ENCODE results near the gene CEMP1.
"Not testable (repeated sequence)": the region's sequence is repeated elsewhere in the genome, so short reads cannot be mapped to it uniquely, and the experiment has no call there.

The CEMP1 gene

GRCh38 chr16:2535625-2536013 is 4.4 kb upstream of the CEMP1 start:
- TF ChIP-seq CTCF (IDR thresholded peaks at IDR 0.05; ENCODE audit: low read depth, low read length): no peak
- TF ChIP-seq EZH2phosphoT487 (IDR thresholded peaks at IDR 0.05; ENCODE audit: low read depth): no peak
- no peak overlapping the region for H3K4me2 ChIP-seq (ENCODE audit: low read length)

GRCh38 chr16:2534335-2534734 is 3.1 kb upstream of the CEMP1 start:
- not testable (repeated sequence) for H3K27ac ChIP-seq (ENCODE audit: low read length); H3K36me3 ChIP-seq (replicated peaks; ENCODE audit: low read depth, low read length); H3K9ac ChIP-seq (ENCODE audit: low read length); H3K27me3 ChIP-seq (ENCODE audit: low read depth, low read length); H3K4me2 ChIP-seq (ENCODE audit: low read length); H2AFZ ChIP-seq (ENCODE audit: low read depth, low read length); H4K20me1 ChIP-seq (ENCODE audit: insufficient read depth, low read length); H3K4me3 ChIP-seq (ENCODE audit: low read length); H3K9me3 ChIP-seq (ENCODE audit: insufficient read depth, low read length)
- H3K4me1 ChIP-seq (ENCODE audit: low read length): peaks cover 14% of the 10 kb centered on the region
- H3K79me2 ChIP-seq (ENCODE audit: low read length): peaks cover 12% of the 10 kb centered on the region

More at GRCh38 chr16:2535625-2536013, 4.4 kb upstream of the CEMP1 start:
- H3K27ac ChIP-seq (ENCODE audit: low read length): no peak overlapping the region
- H3K4me1 ChIP-seq (ENCODE audit: low read length): peaks cover 27% of the 10 kb centered on the region
- H2AFZ ChIP-seq (ENCODE audit: low read depth, low read length): no peak overlapping the region
- H3K79me2 ChIP-seq (ENCODE audit: low read length): peaks cover 20% of the 10 kb centered on the region
- H3K4me3 ChIP-seq (ENCODE audit: low read length): no peak overlapping the region
- H3K9me3 ChIP-seq (ENCODE audit: insufficient read depth, low read length): no peaks in the 10 kb centered on the region
- no peak overlapping the region for H3K9ac ChIP-seq (ENCODE audit: low read length)
- H3K36me3 ChIP-seq (replicated peaks; ENCODE audit: low read depth, low read length): no peaks in the 10 kb centered on the region
- peaks cover 11% of the 10 kb centered on the region for H4K20me1 ChIP-seq (ENCODE audit: insufficient read depth, low read length)
- H3K27me3 ChIP-seq (ENCODE audit: low read depth, low read length): no peaks in the 10 kb centered on the region

- H3K9me3 ChIP-seq (ENCODE audit: insufficient read depth, low read length): no peaks in the 10 kb centered on the region
- no peak overlapping the region for H3K27ac ChIP-seq (ENCODE audit: low read length)
- H3K9ac ChIP-seq (ENCODE audit: low read length): no peak overlapping the region
- H3K4me1 ChIP-seq (ENCODE audit: low read length): peaks cover 10% of the 10 kb centered on the region
- H3K79me2 ChIP-seq (ENCODE audit: low read length): peaks cover 7% of the 10 kb centered on the region
- TF ChIP-seq EZH2phosphoT487 (IDR thresholded peaks at IDR 0.05; ENCODE audit: low read depth) (no peak), CTCF (IDR thresholded peaks at IDR 0.05; ENCODE audit: low read depth, low read length) (no peak)
- H3K36me3 ChIP-seq (replicated peaks; ENCODE audit: low read depth, low read length): peaks cover 6% of the 10 kb centered on the region
- H3K4me2 ChIP-seq (ENCODE audit: low read length): no peak overlapping the region
- H4K20me1 ChIP-seq (ENCODE audit: insufficient read depth, low read length): 0 out of 2 replicates have a peak, but pooled peaks cover 4% of the 10 kb centered on the region
- no peaks in the 10 kb centered on the region for H3K27me3 ChIP-seq (ENCODE audit: low read depth, low read length)
- H3K4me3 ChIP-seq (ENCODE audit: low read length): no peak overlapping the region
- H2AFZ ChIP-seq (ENCODE audit: low read depth, low read length): no peak overlapping the region
Observed at GRCh38 chr16:2533912-2534311, 2.7 kb upstream of the CEMP1 start.

- not testable (repeated sequence) for H3K27me3 ChIP-seq (ENCODE audit: low read depth, low read length); H3K9me3 ChIP-seq (ENCODE audit: insufficient read depth, low read length); H4K20me1 ChIP-seq (ENCODE audit: insufficient read depth, low read length); H3K79me2 ChIP-seq (ENCODE audit: low read length); H3K4me1 ChIP-seq (ENCODE audit: low read length)
- Histone ChIP-seq H3K9ac (ENCODE audit: low read length) (peak overlapping the region; percentile 84), H3K36me3 (replicated peaks; ENCODE audit: low read depth, low read length) (peaks cover 11% of the 10 kb centered on the region), H3K4me3 (ENCODE audit: low read length) (peak overlapping the region; percentile 82), H3K4me2 (ENCODE audit: low read length) (peak overlapping the region; percentile 91), H2AFZ (ENCODE audit: low read depth, low read length) (peak overlapping the region; percentile 69; the same call in 1 of the 2 replicates), H3K27ac (ENCODE audit: low read length) (peak overlapping the region; percentile 75)
Observed at GRCh38 chr16:2533142-2533755, 2.0 kb upstream of the CEMP1 start.

GRCh38 chr16:2532494-2533141 is 1.4 kb upstream of the CEMP1 start:
- TF ChIP-seq EZH2phosphoT487 (IDR thresholded peaks at IDR 0.05; ENCODE audit: low read depth) (no peak), CTCF (IDR thresholded peaks at IDR 0.05; ENCODE audit: low read depth, low read length) (no peak)
- no peaks in the 10 kb centered on the region for H3K27me3 ChIP-seq (ENCODE audit: low read depth, low read length)
- H3K4me3 ChIP-seq (ENCODE audit: low read length): peak overlapping the region; percentile 82
- no peaks in the 10 kb centered on the region for H3K79me2 ChIP-seq (ENCODE audit: low read length)
- no peaks in the 10 kb centered on the region for H3K9me3 ChIP-seq (ENCODE audit: insufficient read depth, low read length)
- H3K36me3 ChIP-seq (replicated peaks; ENCODE audit: low read depth, low read length): peaks cover 11% of the 10 kb centered on the region
- H3K27ac ChIP-seq (ENCODE audit: low read length): peak overlapping the region; percentile 75
- H3K4me1 ChIP-seq (ENCODE audit: low read length): peaks cover 6% of the 10 kb centered on the region; the same call in 1 of the 2 replicates
- no peaks in the 10 kb centered on the region for H4K20me1 ChIP-seq (ENCODE audit: insufficient read depth, low read length)
- peak overlapping the region; percentile 91 for H3K4me2 ChIP-seq (ENCODE audit: low read length)
- peak overlapping the region; percentile 69; the same call in 1 of the 2 replicates for H2AFZ ChIP-seq (ENCODE audit: low read depth, low read length)
- H3K9ac ChIP-seq (ENCODE audit: low read length): peak overlapping the region; percentile 84
